Measurements from ENCODE around the gene PTPRG. TPM values are rescaled to one million over a fixed set of nuclear protein-coding genes. Genes with fewer than 3 reads are reported as not detected.
"Not testable (repeated sequence)": the region's sequence is repeated elsewhere in the genome, so short reads cannot be mapped to it uniquely, and the experiment has no call there.

PTPRG gene
- total and polyA plus RNA-seq, 2 donors (not counting 3 experiments of a cell fraction or from before 2014, with no cell fraction given) = 8.9 to 39.1 TPM

DNA sequence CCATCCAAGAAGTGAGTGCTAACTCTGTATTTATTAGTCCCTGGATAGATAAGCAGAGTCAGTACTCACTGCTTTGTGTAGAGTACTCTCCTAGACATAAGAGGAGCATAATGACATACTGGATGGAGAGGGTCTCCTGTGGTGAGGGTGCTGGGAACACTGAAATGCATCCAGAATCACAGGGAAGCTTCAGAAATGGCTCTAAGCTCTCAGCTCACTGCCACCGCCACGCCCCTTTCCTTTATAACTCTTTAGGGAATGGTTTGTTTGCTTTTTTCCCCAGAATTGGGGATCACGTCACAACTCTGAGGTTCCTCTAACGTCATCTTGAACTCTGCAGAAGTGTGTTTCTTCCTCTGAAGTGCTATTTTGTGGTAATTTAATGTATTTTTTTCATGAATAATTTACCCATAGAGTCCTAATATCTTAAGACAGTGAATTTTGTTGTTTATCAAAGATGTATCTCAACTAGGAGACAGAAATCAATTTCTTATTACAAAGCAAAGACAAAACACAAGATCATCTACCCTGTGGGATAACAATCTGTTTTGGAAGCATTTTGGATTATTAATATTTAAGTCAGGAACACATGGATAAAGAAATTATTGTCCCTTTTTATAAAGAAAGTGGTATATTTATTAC, 154.6 kb downstream of the PTPRG start:
- no peaks in the 10 kb centered on the region for H3K9me1 ChIP-seq (replicated peaks; ENCODE audit: control insufficient read depth, extremely low read depth, insufficient read depth, low read length)
- no peaks in the 10 kb centered on the region for H3K27me3 ChIP-seq (ENCODE audit: control insufficient read depth in 2 of 2, insufficient read depth in 2 of 2, low read length in 2 of 2)
- BruUV-seq (replicated peaks) = no TSS peak
- TF ChIP-seq EZH2 (IDR thresholded peaks at IDR 0.05; ENCODE audit: borderline replicate concordance, low read depth, low read length, severe bottlenecking) (no peak), POLR2A (IDR thresholded peaks at IDR 0.05; ENCODE audit: low read depth, low read length) (no peak), MYC (IDR thresholded peaks at IDR 0.05; ENCODE audit: low read depth, low read length) (no peak), POLR2AphosphoS5 (IDR thresholded peaks at IDR 0.05; ENCODE audit: insufficient read depth, low read depth, low read length) (no peak), FOS (IDR thresholded peaks at IDR 0.05; ENCODE audit: borderline replicate concordance, insufficient read depth, low read length) (no peak), JUN (IDR thresholded peaks at IDR 0.05; ENCODE audit: borderline replicate concordance, insufficient read depth, insufficient read length, low read depth) (no peak), GATA2 (IDR thresholded peaks at IDR 0.05; ENCODE audit: insufficient read depth, insufficient read length, low read depth, low read length) (no peak)
- dilution Hi-C loops (cut with MboI; ENCODE audit: extremely low pct_ligation_motif_present, low sequenced_read_pairs) (no loop called here), intact Hi-C loops (cut with micrococcal nuclease) (no loop called here)
- no peak overlapping the region for H3K4me3 ChIP-seq (replicated peaks in 1 of 3; ENCODE audit: insufficient read depth in 1 of 3, low read depth in 1 of 3, low read length in 3 of 3)
- no peak overlapping the region for H2AFZ ChIP-seq (ENCODE audit: low read depth, low read length)
- H3K4me1 ChIP-seq (ENCODE audit: control insufficient read depth, extremely low read depth, insufficient read depth, low read length) = no peaks in the 10 kb centered on the region
- H3K27ac ChIP-seq (ENCODE audit: insufficient read depth, low read depth, low read length) = no peak overlapping the region
- H3K79me2 ChIP-seq (ENCODE audit: control insufficient read depth, insufficient read depth, low read length) = no peaks in the 10 kb centered on the region
- H3K9me3 ChIP-seq (replicated peaks; ENCODE audit: control insufficient read depth, insufficient read depth, low read length) = no peaks in the 10 kb centered on the region
- CTCF ChIA-PET = no interaction called here
- POLR2A ChIA-PET = no interaction called here
- no peak overlapping the region for H3K4me2 ChIP-seq (ENCODE audit: insufficient read depth, low read length)
- DNase-seq (ENCODE audit: low read depth, low spot score) (no peak), FAIRE-seq (peak; percentile 21)
- H3K9ac ChIP-seq (replicated peaks; ENCODE audit: extremely low read depth, insufficient read depth, low read length) = no peak overlapping the region
- H4K20me1 ChIP-seq (replicated peaks; ENCODE audit: control insufficient read depth, extremely low read depth, insufficient read depth, low read length) = no peaks in the 10 kb centered on the region
- no peaks in the 10 kb centered on the region for H3K36me3 ChIP-seq (ENCODE audit: control insufficient read depth in 2 of 2, extremely low read depth in 1 of 2, insufficient read depth in 2 of 2, low read length in 2 of 2)

DNA sequence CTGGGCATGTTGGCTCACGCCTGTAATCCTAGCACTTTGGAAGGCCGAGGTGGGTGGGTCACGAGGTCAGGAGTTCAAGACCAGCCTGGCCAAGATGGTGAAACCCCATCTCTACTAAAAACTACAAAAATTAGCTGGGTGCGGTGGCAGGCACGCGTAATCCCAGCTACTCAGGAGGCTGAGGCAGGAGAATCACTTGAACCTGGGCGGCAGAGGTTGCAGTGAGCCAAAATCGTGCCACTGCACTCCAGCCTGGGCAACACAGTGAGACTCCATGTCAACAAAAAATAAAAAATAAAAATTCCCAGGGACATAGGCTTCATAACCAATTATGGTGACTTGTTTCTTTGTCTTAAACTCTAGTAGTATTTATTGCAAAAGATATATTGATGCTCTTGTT, 155.3 kb downstream of the PTPRG start:
- FAIRE-seq; H4K20me1 ChIP-seq (replicated peaks; ENCODE audit: control insufficient read depth, extremely low read depth, insufficient read depth, low read length); H3K27ac ChIP-seq (ENCODE audit: insufficient read depth, low read depth, low read length); H3K27me3 ChIP-seq (ENCODE audit: control insufficient read depth in 2 of 2, insufficient read depth in 2 of 2, low read length in 2 of 2); dilution Hi-C loops (cut with MboI; ENCODE audit: extremely low pct_ligation_motif_present, low sequenced_read_pairs); intact Hi-C loops (cut with micrococcal nuclease); H3K79me2 ChIP-seq (ENCODE audit: control insufficient read depth, insufficient read depth, low read length); CTCF ChIA-PET; H3K9ac ChIP-seq (replicated peaks; ENCODE audit: extremely low read depth, insufficient read depth, low read length); H3K9me1 ChIP-seq (replicated peaks; ENCODE audit: control insufficient read depth, extremely low read depth, insufficient read depth, low read length); BruUV-seq (replicated peaks); H3K4me1 ChIP-seq (ENCODE audit: control insufficient read depth, extremely low read depth, insufficient read depth, low read length); H3K4me3 ChIP-seq (replicated peaks in 1 of 3; ENCODE audit: insufficient read depth in 1 of 3, low read depth in 1 of 3, low read length in 3 of 3); H2AFZ ChIP-seq (ENCODE audit: low read depth, low read length); POLR2A ChIA-PET; DNase-seq (ENCODE audit: low read depth, low spot score); H3K4me2 ChIP-seq (ENCODE audit: insufficient read depth, low read length); H3K36me3 ChIP-seq (ENCODE audit: control insufficient read depth in 2 of 2, extremely low read depth in 1 of 2, insufficient read depth in 2 of 2, low read length in 2 of 2); H3K9me3 ChIP-seq (replicated peaks; ENCODE audit: control insufficient read depth, insufficient read depth, low read length): not testable (repeated sequence)
